ENCODE results near the gene PLCXD3. TPM values are rescaled to one million over a fixed set of nuclear protein-coding genes. Genes with fewer than 3 reads are reported as not detected.

The PLCXD3 gene
- total RNA-seq, 1 donor from 2014 or later, result 6.4 TPM

DNA sequence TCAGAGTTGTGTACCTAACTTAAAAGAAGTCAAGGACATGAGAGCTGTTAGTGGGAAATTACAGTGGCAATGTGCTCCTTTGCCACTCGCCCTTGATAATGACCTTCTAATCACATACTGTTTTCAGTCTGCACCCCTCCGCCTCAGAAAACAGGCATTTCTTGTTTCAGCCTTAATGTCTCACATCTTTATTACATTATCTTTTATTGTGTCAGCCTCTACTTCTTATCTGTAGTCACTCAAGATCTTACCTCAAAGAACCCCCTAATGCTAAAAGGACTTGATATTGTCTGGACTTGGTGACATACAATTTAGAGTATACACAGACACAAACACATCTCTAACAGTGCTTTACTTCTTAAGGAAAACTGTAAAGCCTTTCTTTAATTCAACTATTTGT is 97.9 kb downstream of the PLCXD3 start:
- no peak for DNase-seq

DNA sequence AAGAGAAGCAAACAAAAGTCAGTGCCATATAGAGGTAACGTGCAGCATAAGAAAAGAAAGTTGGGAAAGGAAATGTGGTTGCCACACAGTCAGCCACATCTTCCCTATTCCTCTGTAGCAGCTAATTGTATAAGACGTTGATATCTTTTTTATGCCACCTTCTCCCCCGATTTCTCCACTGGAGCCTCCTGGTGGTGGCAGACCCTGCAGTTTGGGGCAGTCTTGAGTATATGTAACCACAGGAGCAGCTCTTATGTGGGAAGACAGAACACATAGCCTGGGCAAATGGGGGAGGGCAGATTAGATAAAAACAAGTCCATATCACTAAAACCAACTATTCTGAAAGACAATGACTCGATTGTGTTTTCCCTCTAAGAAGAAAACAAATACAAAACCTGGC is 99.7 kb downstream of the PLCXD3 start:
- DNase-seq, result no peak

DNA sequence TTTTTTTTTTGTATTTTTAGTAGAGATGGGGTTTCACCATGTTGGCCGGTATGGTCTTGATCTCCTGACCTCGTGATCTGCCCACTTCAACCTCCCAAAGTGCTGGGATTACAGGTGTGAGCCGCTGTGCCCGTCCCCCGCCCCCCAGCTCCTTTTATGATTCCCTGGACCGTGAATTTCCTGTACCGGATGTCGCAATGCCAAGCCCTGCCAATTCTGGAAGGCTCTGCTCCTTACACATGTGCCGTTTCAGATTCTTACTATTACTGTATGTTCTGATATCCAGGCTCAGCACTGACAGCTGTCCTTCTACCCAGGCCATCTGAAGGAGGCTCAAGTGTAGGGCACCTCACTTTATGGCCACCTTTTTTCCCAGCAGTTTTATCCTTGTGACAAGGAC is 100.1 kb downstream of the PLCXD3 start:
- no peak for DNase-seq

DNA sequence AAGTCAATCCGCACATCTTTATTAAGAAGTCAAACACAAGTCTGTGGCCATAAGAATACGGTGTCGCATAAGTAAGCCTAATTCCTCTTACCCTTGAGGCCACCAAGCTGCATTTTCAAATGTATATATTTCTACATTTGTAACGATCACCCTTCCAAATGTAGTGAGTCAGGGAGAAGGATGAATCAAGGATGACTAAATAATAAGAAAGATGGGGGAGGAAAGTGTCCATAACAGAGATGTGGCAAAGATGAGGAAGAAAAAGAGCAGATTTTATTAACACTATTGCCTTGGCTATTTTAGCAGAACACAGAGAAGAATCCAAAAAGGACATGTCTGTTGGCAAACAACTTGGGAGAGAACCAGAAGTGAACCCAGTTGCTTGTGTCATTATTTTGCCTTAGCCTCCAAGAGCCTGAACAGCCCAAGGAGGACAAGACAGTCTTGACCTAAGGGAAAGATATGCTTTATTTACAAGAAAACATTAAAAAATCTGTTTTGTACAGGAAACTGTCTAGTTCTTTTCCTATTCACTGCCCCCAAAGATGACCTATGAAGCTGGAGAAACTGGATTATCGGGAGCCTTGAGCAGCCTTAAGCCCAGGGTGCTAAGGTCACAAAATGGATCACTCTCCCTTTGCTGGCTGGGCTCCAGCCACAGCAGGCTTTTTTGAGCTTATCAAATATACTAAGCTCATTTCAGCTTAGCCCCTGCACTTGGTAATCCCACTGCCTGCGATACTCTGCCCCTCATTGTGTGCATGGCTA is 101.5 kb downstream of the PLCXD3 start:
- DNase-seq, result no peak

DNA sequence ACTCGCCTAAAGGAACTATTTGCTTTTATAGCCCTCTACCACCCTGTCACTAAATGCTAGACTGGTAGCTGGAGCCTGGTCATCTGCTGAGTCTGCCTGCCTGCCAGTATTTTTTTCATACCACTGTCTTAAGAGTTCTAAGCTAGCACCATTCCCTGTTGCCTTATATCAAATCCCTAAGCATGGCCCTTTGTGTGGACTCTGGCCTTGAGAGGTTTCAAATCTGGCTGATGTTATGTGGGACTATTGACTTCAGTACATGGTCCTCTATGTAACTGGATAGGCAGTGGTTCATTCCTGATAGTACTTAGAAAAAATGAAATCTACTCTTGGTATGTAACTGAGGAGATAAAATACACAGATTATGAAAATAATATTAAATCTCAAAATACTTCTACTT is 103.5 kb downstream of the PLCXD3 start:
- no peak for DNase-seq

DNA sequence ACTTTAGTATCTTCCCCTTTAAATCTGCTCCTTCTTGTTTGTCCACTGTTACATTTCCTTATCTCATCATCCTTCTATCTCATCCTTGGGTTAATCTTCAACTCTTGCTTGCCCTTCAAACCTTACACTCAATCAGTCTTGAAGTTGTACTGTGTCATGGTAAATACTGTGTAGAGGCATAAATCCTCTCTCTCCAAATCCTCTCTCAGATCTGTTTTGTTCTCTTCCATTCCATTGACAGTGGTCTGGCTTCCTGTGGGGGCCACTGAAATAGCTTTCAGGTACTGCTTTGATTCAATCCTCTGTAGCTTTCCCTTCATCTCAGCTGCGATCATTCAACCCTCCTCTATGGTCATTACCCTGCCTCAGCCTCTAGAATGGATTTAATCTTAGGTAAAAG is 104.0 kb downstream of the PLCXD3 start:
- no peak for DNase-seq

DNA sequence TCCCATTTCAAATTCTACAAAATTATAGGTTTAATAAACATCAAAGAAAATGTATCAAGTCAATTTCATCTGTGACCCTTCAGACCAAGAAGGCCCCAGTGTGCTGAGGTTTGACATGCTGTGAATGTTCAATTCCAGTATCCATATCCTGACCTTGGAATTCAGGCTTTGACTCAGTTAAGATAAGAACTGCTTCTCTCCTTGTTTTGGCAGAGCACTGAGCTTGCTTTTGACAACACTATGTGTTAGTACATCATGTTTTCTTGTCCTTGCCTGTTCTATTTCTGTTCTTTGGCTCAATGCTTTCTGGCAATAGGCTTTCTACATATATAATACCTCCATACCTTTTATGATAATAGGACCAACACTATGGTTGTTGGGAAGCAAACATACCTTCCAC is 105.6 kb downstream of the PLCXD3 start:
- DNase-seq, result peak; percentile 3

DNA sequence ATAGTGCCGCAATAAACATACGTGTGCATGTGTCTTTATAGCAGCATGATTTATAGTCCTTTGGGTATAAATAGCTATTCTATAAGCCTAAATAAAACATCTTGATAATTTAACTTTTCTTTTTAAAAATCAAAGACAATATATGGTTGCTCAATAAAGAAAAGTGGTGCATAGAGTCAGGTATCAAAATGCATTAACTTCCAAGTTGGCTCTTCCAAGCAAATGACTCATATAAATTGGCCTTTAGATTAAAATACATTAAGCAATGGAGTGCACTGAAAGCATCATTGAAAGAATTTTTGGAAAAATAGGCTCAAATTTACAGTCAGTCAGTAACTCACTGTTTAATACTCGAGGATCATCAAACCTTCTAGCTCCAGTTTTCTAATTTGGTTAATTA is 106.6 kb downstream of the PLCXD3 start:
- no peak for DNase-seq

DNA sequence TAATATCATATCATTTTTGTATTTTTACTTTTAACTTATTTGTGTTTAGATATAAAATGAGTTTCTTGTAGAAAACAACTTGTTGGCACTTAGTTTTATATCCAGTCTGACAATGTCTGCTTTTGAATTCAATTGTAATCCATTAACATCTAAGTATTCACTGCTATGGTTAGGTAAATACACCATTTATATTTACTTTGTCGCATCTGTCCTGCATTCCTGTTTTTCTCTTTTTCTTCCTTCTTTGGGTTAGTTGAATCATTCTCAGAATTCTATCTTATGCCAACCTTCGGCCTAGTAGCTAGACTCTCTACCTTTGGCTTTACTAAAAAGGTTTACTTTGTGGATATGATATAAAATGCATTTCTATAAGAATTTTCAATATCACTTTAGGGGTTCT is 107.6 kb downstream of the PLCXD3 start:
- DNase-seq, result no peak

DNA sequence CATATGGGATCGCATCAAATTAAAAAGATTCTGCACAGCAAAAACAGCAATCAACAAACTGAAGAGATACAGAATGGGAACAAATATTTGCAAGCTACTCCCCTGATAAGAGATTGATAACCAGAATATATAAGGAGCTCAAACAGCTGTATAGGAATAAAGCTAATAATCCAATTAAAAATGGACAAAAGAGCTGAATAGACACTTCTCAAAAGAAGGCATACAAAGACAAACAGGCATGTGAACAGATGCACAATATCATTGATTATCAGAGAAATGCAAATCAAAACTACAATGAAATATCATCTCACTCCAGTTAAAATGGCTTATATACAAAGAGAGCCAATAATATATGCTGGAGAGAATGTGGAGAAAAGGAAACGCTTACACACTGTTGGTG is 110.6 kb downstream of the PLCXD3 start:
- DNase-seq, result no peak

DNA sequence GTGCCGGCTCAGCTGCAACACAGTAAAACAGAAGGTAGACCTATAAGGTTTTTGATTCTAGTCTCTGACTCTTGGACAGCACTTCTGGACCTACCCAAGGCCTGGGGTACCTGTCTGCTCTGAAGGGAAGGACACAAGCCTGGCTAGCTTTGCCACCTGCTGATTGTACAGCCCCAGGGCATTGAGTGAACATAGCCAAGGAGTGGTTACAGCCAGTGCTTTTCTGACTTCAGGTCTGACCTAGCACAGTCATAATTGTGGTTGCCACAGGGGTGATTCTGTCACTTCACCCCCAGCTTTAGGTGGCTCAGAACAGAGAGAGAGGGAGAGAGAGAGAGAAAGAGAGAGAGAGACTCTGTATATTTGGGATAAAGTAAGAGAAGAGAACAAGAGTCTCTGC is 118.4 kb downstream of the PLCXD3 start:
- DNase-seq, result no peak

DNA sequence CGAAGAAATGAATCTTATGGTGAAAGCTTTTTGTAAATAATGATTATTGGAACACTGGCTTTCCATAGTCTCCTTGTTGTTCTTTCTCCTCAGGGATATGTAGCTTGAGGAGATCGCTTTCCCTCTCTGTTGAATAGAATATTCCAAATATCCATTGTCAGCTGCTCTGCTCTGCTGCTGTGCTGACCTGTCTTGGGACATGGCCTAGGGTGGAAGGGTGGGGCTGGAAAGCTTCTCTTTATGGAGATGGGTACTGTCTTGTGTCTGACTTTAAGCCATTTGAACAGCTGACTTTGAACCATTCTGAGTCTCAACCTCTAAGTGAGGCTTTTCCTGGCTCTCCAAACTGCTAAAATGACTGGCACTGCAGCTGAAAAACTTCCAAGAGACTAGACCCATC is 135.8 kb downstream of the PLCXD3 start:
- no peak for DNase-seq

DNA sequence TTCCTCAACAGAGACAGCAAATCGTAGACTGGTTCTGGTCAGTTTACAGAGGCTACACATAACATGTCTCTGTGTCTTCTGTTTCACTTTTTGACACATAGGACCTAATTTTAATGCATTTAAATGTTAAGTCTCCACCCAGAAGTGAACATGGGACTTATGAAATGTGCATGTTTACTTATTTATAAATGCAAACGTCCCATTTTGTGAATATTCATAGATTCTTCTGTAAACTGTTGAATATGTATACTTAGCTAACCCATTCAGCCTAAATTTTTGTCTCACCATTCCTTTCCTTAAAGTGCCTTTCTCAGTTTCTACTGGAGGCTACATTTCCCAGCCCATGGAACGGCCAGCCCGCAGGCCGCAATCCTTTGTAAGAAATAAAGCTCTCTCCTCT is 137.2 kb downstream of the PLCXD3 start:
- DNase-seq, result no peak

DNA sequence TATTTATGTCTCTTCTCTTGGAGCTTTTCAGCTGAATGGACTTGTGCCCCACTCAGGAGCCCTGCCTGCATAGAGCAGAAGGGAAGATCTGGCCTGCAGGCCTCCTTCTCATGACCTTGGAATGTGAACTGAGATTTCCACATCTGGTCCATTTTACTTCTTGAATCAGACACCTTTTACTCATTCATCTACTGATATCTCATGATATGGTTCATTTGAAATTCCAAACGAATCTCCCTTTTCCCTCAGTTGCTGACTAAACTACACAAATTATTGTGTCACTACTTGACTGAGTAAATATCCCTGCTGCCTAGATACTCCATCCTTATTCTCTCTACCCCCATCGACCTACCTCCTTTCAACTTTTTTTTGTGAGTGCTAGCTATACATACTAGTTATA is 138.7 kb downstream of the PLCXD3 start:
- DNase-seq, result no peak

DNA sequence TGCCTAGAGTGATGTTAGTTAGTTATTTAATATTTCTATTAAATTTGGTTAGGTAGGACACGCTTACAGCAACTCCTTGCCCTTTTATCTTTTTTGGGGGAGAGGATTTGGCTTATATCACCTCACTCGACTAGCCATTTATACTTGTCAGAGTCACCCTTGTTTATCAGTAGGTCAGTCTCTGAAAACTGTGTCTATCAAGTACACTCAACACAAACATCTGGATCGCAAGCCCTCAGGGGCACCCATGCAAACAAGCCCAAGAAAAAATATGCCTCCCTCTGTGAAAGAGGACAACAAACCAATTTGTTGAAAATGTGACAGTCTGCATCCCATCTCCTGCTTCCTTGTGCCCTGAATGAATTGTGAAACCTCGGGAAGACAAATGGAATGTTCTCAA is 139.9 kb downstream of the PLCXD3 start:
- no peak for DNase-seq

DNA sequence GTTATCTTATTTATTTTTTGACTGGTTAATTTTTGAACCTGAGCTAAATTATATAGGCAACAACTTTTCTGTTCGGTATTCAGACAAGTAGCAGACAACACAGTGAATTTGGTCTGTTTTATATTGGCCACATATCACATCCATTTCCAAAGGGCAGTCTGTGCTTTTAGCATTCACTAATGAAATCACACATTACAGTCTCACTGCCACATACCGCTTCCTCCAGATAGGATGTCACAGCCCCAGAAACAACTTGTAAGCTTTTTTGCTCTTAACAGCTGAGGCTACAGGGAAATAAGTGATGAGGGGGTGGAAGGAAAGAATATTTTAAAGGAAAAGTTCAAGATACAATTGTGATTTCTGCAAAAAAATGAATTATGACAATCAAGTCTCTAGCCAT is 140.6 kb downstream of the PLCXD3 start:
- no peak for DNase-seq

DNA sequence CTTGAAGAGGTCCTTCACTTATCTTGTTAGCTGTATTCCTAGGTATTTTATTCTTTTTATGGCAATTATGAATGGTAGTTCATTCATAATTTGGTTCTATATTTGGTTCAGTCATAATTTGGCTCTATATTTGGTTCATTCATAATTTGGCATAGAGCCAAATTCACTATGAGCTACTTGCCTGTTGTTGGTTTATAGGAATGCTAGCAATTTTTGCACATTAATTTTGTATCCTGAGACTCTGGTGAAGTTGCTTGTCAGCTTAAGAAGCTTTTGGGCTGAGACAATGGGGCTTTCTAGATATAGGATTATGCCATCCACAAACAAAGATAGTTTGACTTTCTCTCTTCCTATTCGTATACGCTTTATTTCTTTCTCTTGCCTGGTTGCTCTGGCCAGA is 142.2 kb downstream of the PLCXD3 start:
- no peak for DNase-seq

DNA sequence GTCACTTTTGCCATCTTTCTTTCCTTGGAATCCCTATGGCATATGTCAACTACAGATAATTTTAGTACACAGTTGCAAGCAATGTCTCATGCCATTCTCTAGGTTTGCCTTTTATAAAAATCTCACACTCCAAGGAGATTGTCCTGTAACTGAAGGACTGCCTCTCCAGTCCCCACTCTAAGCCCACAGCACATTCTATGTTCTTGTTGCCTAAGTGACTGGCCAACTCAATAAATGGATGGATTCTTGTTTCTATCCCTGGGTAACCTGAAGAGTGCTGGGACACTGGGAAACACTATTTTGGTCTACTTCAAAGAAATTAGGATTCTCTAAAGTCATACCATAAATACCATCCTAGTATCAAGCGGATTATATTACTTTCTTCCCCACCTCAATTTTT is 145.0 kb downstream of the PLCXD3 start:
- DNase-seq, result no peak

DNA sequence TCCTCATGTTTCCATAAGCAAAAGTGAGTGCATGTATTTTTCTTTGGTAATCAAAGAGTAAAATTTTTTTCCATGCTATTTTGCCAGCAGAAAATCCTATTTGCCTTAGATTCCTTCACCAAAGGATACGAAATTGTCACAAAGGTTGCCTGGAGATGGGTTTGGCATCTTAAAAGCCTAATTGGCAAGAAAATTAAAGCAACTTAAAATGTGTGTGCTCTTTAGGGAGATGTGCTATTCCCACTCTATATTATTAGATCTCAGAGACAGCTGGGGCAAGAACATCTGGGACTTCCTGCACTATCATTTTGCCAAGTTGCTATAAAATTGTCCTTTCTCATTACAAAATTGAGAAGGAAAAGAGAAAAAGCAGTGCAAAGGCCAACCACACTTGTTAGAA is 146.1 kb downstream of the PLCXD3 start:
- no peak for DNase-seq

DNA sequence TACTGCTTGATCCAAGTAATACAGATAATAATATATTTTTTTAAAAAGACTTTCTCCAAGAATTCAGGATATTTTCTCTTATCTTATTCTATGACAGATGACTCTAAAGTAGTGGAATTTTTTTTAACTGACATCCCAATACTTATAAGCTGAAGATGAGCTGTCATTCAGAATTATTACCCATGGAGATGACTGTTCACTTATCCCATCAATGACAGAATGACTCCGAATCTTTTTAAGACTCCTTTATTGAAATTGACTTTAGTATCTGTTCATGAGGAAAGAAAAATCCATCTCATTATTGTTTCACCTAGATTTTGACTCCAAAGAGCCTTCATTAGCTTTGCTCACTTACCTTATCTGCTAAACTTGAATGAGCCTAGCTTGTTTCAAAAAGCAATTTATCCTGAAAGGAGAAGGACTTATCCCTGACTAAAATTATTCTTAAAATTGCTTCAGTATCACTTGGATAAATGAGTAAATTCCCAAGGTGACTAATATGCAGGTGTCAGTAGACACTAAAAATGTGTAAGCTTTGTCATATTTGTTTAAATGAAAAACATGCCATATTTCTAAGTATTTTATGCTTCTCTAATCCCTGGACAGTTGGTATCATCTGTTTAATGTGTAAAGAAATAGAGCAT is 146.9 kb downstream of the PLCXD3 start:
- no peak for DNase-seq

DNA sequence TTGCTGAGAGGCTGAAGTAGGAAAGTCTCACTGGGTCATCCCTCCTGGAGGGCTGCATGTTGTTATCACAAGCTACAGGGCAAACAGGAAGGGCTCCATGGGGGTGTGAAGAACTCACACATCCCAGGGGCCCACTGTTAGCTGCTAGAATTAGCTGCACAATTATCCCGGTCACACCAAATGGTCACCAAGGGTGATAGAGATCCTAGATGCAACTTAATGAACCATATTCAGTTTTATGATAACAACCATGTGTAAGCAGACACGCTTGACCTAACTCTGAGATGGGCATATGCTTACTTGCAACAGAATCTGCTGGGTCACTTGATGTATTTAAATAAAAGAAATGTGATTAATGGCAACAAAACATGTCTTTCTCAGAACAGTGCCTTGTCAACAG is 153.6 kb downstream of the PLCXD3 start:
- no peak for DNase-seq

DNA sequence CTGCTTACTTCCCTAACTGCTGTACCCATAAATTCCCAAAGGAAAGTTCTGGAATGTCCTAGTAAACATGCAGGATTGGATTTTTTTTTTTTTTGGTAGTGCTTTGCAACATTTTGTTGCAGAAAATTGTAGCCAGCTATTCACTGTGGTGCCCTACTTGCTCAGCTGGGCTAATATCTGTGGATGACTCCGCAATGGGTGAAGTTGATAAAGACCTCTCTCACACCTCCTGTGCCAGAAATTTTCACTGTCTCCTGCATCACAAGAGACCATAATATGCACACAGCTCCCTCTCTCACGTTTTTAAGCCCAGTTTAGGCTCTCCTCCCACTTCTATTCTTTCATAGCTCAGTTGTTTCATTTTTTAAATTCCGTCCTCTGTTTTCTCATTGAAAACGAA is 160.6 kb downstream of the PLCXD3 start:
- no peak for DNase-seq

DNA sequence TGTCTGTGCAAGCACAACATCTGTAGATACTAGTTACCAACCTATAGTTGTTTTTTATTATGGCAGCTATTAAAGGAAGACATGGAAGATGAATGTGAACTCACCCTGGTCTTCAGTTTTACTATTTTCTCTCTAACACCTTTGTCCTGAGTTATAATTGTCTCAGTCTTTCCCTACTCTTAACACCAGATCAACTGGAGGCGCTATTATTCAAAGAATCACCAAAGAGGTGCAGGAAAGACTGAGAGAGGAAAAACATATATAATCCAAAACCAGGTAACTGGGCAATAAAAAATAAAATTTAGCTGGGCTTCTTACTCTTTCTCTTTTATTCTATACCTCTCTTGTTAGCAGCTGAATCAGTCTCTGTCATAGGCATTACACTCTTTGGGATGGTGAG is 162.8 kb downstream of the PLCXD3 start:
- DNase-seq, result no peak

DNA sequence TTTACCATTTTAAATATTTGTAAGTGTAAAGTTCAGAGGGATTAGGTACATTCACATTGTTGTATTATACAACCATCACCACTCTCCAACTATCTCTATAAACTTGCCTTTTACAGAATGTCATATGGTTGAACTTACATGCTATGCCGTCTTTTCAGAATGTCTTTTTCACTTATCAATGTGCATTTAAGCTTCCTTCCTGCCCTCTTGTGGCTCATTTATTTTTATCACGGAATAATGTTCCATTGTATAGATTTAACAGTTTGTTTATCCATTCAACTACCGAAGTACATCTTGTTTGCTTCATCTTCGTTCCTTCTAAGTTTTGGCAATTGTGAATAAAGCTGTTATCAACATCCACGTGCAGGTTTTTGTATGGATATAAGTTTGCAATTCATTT is 163.8 kb downstream of the PLCXD3 start:
- no peak for DNase-seq

DNA sequence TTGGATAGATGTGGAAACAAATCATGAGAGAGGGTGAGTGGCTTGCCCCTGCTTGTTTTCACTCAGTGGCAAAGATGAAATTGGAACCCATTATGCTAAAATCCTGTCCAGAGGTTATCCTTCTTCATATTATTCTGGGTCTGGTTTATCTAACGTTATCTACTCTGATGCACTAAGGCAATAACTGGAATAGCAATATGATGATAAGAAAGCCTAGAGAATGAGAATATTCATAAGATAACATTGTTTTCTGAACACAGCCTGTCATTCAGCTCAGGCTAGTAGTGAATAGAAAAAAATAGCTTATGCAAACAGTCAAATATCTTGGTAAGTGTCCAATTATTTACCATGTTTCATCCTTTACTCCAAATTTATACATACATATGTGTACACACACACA is 165.1 kb downstream of the PLCXD3 start:
- DNase-seq, result no peak

All from occipital lobe (tissue), 2 donors.